ENCODE results near the gene GNAO1. TPM values are rescaled to one million over a fixed set of nuclear protein-coding genes. Genes with fewer than 3 reads are reported as not detected.

The GNAO1 gene
- total RNA-seq, 1 experiment from 2014 or later: not detected

DNA sequence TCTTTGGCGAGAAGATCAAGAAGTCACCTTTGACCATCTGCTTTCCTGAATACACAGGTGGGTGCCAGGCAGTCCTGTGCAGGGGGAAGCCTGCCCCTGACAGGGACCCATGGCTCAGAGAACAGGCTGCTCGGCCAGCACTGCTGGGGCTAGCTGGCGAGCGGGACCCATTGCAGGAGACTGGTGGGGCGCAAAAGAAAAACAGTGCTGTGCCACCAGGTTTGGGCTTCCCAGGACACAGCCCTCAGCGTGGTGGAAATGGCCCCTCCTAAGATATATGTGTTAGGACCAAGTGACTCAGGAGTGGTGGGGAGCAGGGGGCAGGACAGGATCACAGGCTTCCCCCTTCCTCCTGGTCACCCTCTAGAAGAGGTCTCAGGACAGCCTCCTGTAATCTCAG is 160.2 kb downstream of the GNAO1 start:
- peaks cover 8% of the 10 kb centered on the region for H3K36me3 Mint-ChIP-seq (ENCODE audit: insufficient read depth, unreplicated experiment)
- no peak overlapping the region for H3K27ac Mint-ChIP-seq (ENCODE audit: unreplicated experiment)
- H3K27me3 Mint-ChIP-seq (ENCODE audit: unreplicated experiment): peaks cover 48% of the 10 kb centered on the region
- TF ChIP-seq, protein P1, sequence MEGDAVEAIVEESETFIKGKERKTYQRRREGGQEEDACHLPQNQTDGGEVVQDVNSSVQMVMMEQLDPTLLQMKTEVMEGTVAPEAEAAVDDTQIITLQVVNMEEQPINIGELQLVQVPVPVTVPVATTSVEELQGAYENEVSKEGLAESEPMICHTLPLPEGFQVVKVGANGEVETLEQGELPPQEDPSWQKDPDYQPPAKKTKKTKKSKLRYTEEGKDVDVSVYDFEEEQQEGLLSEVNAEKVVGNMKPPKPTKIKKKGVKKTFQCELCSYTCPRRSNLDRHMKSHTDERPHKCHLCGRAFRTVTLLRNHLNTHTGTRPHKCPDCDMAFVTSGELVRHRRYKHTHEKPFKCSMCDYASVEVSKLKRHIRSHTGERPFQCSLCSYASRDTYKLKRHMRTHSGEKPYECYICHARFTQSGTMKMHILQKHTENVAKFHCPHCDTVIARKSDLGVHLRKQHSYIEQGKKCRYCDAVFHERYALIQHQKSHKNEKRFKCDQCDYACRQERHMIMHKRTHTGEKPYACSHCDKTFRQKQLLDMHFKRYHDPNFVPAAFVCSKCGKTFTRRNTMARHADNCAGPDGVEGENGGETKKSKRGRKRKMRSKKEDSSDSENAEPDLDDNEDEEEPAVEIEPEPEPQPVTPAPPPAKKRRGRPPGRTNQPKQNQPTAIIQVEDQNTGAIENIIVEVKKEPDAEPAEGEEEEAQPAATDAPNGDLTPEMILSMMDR (IDR thresholded peaks at IDR 0.05; ENCODE audit: unreplicated experiment): no peak
- no peak for DNase-seq
- H3K9me3 Mint-ChIP-seq (ENCODE audit: low read depth, unreplicated experiment): no peaks in the 10 kb centered on the region
- CTCF ChIA-PET: no interaction called here
- H3K4me1 Mint-ChIP-seq (ENCODE audit: low read depth, unreplicated experiment): peaks cover 6% of the 10 kb centered on the region
- no TSS peak for BruUV-seq (replicated peaks)
- no peak overlapping the region for H3K4me3 Mint-ChIP-seq (ENCODE audit: low read depth, unreplicated experiment)
- intact Hi-C loops (cut with micrococcal nuclease; ENCODE audit: unreplicated experiment): no loop called here

GRCh38 chr16:56352351-56353053 is 161.2 kb downstream of the GNAO1 start:
- no peaks in the 10 kb centered on the region for H3K9me3 Mint-ChIP-seq (ENCODE audit: low read depth, unreplicated experiment)
- BruUV-seq (replicated peaks): no TSS peak
- peaks cover 48% of the 10 kb centered on the region for H3K27me3 Mint-ChIP-seq (ENCODE audit: unreplicated experiment)
- DNase-seq: no peak
- TF ChIP-seq, protein P1 (IDR thresholded peaks at IDR 0.05; ENCODE audit: unreplicated experiment): no peak
- peaks cover 15% of the 10 kb centered on the region for H3K36me3 Mint-ChIP-seq (ENCODE audit: insufficient read depth, unreplicated experiment)
- no peak overlapping the region for H3K4me3 Mint-ChIP-seq (ENCODE audit: low read depth, unreplicated experiment)
- H3K4me1 Mint-ChIP-seq (ENCODE audit: low read depth, unreplicated experiment): peaks cover 11% of the 10 kb centered on the region
- CTCF ChIA-PET: interaction anchor here (0.5 to 0.6 kb wide), 2 partner anchors 30 to 125 kb away, joined by 3 to 7 read pairs; no protein-coding TSS in a partner anchor
- intact Hi-C loops (cut with micrococcal nuclease; ENCODE audit: unreplicated experiment): no loop called here
- no peak overlapping the region for H3K27ac Mint-ChIP-seq (ENCODE audit: unreplicated experiment)

DNA sequence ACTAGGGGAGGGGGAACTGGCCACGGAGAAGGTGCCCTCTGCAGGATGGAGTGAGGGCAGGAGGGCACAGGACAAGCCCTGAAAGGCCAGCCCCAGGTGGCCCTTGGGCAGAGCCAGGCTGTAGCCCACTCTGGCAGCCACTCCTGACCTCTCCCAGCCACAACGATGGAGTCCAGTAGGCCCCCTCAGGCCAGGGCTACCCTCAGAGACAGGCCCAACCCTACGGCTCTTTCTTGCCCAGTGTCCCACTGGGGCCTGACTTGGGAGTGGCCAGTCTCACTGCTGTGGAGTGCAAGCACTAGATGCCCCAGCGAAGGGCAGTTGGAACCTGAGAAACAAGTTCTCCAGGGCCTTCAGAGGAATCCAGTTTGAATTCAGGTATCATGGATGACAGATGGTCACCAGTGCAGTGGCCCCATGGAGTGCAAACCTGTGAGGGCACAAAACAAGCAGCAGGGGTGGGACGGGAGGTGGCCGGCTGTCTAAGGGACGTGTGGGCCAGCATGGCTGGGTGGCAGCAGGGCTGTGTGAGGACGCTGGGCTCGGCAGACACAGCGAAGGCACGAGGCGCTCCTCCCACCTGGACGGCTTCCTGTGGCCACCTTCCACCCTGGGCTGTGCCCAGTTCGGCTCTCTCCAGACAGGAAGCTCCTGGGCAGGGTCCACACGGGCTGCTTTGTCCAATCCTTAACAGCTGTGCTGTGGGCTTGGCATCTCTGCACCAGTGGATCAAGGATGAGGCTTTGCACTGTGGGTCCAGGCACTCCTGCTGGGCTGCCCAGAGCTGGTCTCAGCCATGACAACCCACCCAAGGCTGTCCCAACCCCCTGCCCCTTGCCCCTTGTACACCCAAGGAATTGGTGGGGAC is 162.0 kb downstream of the GNAO1 start:
- Mint-ChIP-seq H3K9me3 (ENCODE audit: low read depth, unreplicated experiment) (no peaks in the 10 kb centered on the region), H3K27ac (ENCODE audit: unreplicated experiment) (no peak overlapping the region), H3K4me1 (ENCODE audit: low read depth, unreplicated experiment) (peaks cover 11% of the 10 kb centered on the region), H3K36me3 (ENCODE audit: insufficient read depth, unreplicated experiment) (peaks cover 20% of the 10 kb centered on the region), H3K4me3 (ENCODE audit: low read depth, unreplicated experiment) (no peak overlapping the region), H3K27me3 (ENCODE audit: unreplicated experiment) (peaks cover 44% of the 10 kb centered on the region)
- DNase-seq: no peak
- TF ChIP-seq, protein P1 (IDR thresholded peaks at IDR 0.05; ENCODE audit: unreplicated experiment): no peak
- CTCF ChIA-PET: interaction anchor here (0.6 kb wide), 1 partner anchor 29 kb away, joined by 7 read pairs; no protein-coding TSS in a partner anchor
- intact Hi-C loops (cut with micrococcal nuclease; ENCODE audit: unreplicated experiment): no loop called here
- BruUV-seq (replicated peaks): no TSS peak

DNA sequence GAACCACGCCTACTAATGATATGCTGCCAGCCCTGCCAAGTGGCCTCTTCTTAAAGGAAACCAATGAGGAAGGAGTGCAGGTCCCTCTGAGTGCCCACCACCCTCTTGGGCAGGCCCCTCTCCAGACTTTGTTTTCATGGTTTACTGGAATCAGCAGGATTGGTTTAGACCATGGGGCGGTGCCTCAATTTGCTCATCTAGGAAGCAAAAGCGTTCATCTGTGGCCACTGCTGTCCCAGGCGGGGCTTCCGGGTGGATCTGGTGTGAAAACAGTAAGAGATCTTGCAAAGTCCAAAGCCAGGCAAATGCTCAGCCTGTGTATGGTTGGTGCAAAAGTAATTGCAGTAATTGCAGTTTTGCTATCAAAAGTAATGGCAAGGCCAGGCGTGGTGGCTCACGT is 162.7 kb downstream of the GNAO1 start:
- DNase-seq: no peak
- peaks cover 20% of the 10 kb centered on the region for H3K36me3 Mint-ChIP-seq (ENCODE audit: insufficient read depth, unreplicated experiment)
- TF ChIP-seq, protein P1 (IDR thresholded peaks at IDR 0.05; ENCODE audit: unreplicated experiment): no peak
- no peak overlapping the region for H3K4me3 Mint-ChIP-seq (ENCODE audit: low read depth, unreplicated experiment)
- CTCF ChIA-PET: no interaction called here
- H3K9me3 Mint-ChIP-seq (ENCODE audit: low read depth, unreplicated experiment): no peaks in the 10 kb centered on the region
- H3K27me3 Mint-ChIP-seq (ENCODE audit: unreplicated experiment): peaks cover 37% of the 10 kb centered on the region
- BruUV-seq (replicated peaks): no TSS peak
- intact Hi-C loops (cut with micrococcal nuclease; ENCODE audit: unreplicated experiment): no loop called here
- H3K27ac Mint-ChIP-seq (ENCODE audit: unreplicated experiment): no peak overlapping the region
- peaks cover 11% of the 10 kb centered on the region for H3K4me1 Mint-ChIP-seq (ENCODE audit: low read depth, unreplicated experiment)
